ENCODE results near the gene LGR5. TPM values are rescaled to one million over a fixed set of nuclear protein-coding genes. Genes with fewer than 3 reads are reported as not detected.
"Not testable (repeated sequence)": the region's sequence is repeated elsewhere in the genome, so short reads cannot be mapped to it uniquely, and the experiment has no call there.

Gene LGR5
- total and polyA plus RNA-seq, 2 donors: 0.14 to 2.0 TPM

DNA sequence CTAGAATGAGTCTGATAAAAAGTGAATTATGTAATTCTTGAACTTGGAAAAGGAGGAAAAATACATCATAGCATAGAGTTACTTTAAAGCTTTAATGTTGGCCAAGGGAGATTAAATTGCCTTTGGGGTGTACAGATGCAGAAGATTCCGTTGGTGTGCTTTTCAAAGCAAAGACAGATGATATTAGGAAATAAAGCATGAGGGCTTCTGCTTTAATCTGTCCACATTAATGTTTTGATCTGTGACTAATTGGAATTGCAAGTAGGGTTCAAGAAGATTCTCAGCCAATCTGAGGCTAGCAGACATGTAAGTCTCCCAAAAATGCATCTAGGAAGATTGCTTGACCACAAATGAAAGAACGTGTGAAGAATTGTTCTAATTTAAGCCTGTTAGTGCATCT is 35.2 kb downstream of the LGR5 start:
- no peak for DNase-seq (ENCODE audit: extremely low spot score)
- Histone ChIP-seq H3K4me3 (ENCODE audit: low read depth, low read length) (no peak overlapping the region), H3K36me3 (ENCODE audit: insufficient read depth) (no peaks in the 10 kb centered on the region), H3K4me1 (ENCODE audit: insufficient read depth) (no peaks in the 10 kb centered on the region), H3K27ac (ENCODE audit: low read depth) (no peak overlapping the region)
- WGBS: 60% methylated on average over 2 of the region's 2 CpGs

DNA sequence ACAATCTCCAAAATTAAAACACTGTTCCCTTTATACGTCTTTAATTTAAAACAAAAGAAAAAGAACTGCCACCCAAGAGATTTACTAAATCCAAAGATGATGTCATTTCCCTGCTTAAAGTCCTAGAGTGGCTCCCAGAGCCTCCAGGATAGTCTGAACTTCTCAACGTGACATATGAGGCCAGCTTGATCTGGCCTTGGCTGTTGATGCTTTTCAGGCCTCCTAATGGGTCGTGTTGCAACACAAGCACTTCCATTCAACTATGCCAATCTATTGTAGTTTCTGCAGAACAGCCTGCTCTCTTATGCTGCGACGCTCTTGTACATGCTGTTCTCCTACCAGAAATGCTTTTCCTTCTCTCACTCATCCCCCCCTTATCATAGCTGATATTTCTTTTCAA is 35.7 kb downstream of the LGR5 start:
- Histone ChIP-seq H3K4me3 (ENCODE audit: low read depth, low read length) (no peak overlapping the region), H3K36me3 (ENCODE audit: insufficient read depth) (no peaks in the 10 kb centered on the region), H3K4me1 (ENCODE audit: insufficient read depth) (no peaks in the 10 kb centered on the region), H3K27ac (ENCODE audit: low read depth) (no peak overlapping the region)
- DNase-seq (ENCODE audit: extremely low spot score): no peak
- 68% methylated on average over 5 of the region's 5 CpGs for WGBS

DNA sequence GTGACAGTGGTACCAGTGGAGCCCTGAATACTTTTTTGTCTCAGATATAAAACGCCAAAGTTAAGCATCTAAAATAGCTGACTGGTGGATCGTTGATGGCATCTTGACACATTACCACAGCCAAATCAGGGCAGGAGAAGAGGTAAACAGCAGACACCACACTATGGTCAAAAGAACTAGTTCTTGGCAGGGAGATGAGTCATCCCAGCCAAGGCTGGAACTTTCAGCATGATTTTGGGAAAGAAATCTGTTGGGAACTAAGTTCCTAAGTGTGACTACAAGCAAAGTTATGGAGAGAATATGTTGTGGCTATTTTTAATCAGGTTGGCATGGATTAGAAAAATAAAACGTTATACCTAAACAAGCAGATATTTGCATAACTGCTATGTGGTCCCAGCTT is 36.9 kb downstream of the LGR5 start:
- H3K27ac ChIP-seq (ENCODE audit: low read depth): no peak overlapping the region
- DNase-seq (ENCODE audit: extremely low spot score): no peak
- no peak overlapping the region for H3K4me3 ChIP-seq (ENCODE audit: low read depth, low read length)
- H3K36me3 ChIP-seq (ENCODE audit: insufficient read depth): no peaks in the 10 kb centered on the region
- 65% methylated on average over 3 of the region's 3 CpGs for WGBS
- H3K4me1 ChIP-seq (ENCODE audit: insufficient read depth): no peaks in the 10 kb centered on the region

DNA sequence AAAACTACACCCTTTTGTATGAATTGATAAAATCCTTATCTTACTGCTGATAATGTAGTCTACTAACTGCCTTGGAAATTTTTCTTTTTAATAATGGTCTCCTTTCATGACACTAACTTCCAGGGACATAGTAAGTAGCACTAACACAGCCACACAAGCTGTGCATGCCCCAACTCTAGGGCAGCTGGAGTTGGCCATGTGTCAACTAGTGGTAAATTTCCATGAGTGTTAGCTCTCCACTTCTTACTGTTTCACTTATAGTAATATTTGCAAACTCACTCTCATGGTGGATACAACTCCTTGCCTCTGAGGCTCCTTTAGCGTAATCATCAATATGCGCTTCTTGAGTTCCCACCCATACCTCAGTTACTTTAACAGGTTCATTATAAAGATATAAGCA is 38.0 kb downstream of the LGR5 start:
- H3K4me3 ChIP-seq (ENCODE audit: low read depth, low read length): no peak overlapping the region
- DNase-seq (ENCODE audit: extremely low spot score): no peak
- no peak overlapping the region for H3K27ac ChIP-seq (ENCODE audit: low read depth)
- H3K4me1 ChIP-seq (ENCODE audit: insufficient read depth): no peaks in the 10 kb centered on the region
- no peaks in the 10 kb centered on the region for H3K36me3 ChIP-seq (ENCODE audit: insufficient read depth)
- 99% methylated on average over 2 of the region's 2 CpGs for WGBS

DNA sequence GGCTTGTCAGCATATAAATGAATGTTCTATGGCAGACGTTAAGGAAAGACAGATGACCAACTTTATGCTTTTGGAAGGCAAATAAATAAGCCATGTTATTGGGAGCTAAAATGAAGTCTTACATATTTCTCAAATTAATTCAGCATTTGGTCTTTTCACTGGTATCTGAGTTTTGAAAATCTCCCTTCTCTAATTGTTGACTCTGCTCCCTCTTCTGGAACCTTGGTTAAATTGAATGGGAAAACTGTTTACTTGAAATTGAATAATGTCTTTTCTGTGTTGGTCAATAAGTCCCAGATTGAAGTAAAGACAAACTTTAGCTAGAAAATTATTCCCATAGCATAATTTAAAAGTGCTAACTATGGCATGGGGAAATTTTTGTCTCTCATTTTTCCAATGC is 38.7 kb downstream of the LGR5 start:
- 56% methylated on average over 1 of the region's 1 CpG for WGBS
- H3K27ac ChIP-seq (ENCODE audit: low read depth): no peak overlapping the region
- H3K36me3 ChIP-seq (ENCODE audit: insufficient read depth): no peaks in the 10 kb centered on the region
- no peaks in the 10 kb centered on the region for H3K4me1 ChIP-seq (ENCODE audit: insufficient read depth)
- no peak overlapping the region for H3K4me3 ChIP-seq (ENCODE audit: low read depth, low read length)
- no peak for DNase-seq (ENCODE audit: extremely low spot score)

DNA sequence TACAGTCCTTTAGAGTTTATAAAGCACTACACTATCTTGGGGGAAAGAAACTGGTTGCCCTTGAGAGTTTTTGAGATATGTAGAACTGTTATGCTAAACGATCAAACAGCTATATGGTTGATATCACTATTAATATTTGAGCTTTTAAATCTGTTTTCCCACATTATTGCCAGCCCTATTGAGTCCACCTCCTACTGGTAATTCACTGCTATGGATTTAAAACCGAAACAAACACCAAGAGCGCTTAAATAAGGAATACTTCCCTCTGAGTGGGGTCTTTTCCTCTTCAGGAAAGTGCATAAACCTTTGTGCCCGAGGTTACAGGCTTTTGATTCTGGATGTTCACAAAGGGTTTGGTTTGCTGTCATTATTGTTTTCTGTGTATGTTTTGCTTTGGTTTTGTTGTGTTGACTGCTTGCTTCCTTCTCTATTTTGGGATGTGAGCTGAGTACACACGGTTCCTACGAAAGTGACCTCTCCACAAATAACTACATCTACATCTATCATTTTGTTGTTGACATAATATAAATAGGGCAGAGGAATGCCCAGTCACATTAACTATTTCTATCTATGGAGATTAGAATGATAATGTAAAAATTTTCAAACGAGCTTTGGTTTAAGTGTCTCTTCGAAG is 44.8 kb downstream of the LGR5 start:
- no peaks in the 10 kb centered on the region for H3K4me1 ChIP-seq (ENCODE audit: insufficient read depth)
- no peak overlapping the region for H3K27ac ChIP-seq (ENCODE audit: low read depth)
- H3K4me3 ChIP-seq (ENCODE audit: low read depth, low read length): no peak overlapping the region
- DNase-seq (ENCODE audit: extremely low spot score): no peak
- H3K36me3 ChIP-seq (ENCODE audit: insufficient read depth): no peaks in the 10 kb centered on the region
- 67% methylated on average over 8 of the region's 8 CpGs for WGBS

DNA sequence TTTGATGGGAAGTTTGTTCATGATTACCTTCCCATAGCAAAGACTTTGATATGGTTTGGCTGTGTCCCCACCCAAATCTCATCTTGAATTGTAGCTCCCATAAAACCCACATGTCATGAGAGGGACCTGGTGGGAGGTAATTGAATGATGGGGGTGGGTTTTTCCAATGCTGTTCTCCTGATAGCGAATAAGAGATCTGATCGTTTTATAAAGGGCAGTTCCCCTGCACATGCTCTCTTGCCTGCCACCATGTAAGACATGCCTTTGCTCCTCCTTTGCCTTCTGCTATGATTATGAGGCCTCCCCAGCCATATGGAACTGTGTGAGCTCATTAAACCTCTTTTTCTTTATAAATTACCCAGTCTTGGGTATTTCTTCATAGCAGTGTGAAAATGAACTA is 51.2 kb downstream of the LGR5 start:
- not testable (repeated sequence) for H3K27ac ChIP-seq (ENCODE audit: low read depth); DNase-seq (ENCODE audit: extremely low spot score); H3K4me1 ChIP-seq (ENCODE audit: insufficient read depth); H3K36me3 ChIP-seq (ENCODE audit: insufficient read depth); H3K4me3 ChIP-seq (ENCODE audit: low read depth, low read length)
- 92% methylated on average over 2 of the region's 2 CpGs for WGBS

DNA sequence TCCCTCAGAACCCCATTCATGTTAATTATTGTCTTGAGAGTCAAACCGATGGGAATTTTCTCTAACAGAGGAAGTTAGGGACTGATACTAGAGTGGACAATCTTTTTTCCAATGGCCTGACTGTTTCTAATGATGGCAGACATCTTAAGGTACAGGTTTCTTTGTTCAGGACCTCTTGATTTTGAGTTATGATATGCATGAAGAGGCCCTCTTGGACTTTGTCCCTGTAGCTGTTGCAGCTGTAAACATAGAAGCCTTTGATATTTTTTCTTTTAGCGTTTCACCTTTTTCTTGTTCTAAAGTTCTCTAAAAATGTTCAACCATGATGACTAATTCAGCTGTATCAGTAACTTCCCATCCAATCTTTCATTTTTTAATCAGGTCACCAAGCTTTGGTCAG is 53.0 kb downstream of the LGR5 start:
- no peak overlapping the region for H3K27ac ChIP-seq (ENCODE audit: low read depth)
- DNase-seq (ENCODE audit: extremely low spot score): no peak
- H3K4me3 ChIP-seq (ENCODE audit: low read depth, low read length): no peak overlapping the region
- H3K36me3 ChIP-seq (ENCODE audit: insufficient read depth): no peaks in the 10 kb centered on the region
- no peaks in the 10 kb centered on the region for H3K4me1 ChIP-seq (ENCODE audit: insufficient read depth)
- 88% methylated on average over 2 of the region's 2 CpGs for WGBS

DNA sequence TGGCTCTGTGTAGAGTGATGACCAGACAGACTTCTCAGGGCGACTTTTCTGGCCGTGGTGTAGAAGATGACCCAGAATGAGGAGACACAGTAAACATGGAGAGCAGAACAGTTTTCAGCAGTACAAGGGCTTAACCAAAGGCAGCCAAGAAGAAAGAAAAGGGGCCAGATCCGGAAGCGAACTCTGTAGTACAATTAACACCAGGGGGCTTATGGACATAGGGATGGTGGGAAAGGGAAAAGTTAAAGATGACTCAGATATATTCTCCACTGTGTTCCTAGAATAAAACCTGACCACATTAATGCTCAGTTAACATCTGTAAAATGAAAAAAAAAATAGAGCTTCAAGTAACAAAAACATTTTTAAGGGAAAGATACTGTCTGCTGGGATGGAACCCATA is 60.2 kb downstream of the LGR5 start:
- DNase-seq (ENCODE audit: extremely low spot score): no peak
- 93% methylated on average over 4 of the region's 4 CpGs for WGBS
- H3K4me3 ChIP-seq (ENCODE audit: low read depth, low read length): no peak overlapping the region
- no peaks in the 10 kb centered on the region for H3K4me1 ChIP-seq (ENCODE audit: insufficient read depth)
- no peaks in the 10 kb centered on the region for H3K36me3 ChIP-seq (ENCODE audit: insufficient read depth)
- no peak overlapping the region for H3K27ac ChIP-seq (ENCODE audit: low read depth)

DNA sequence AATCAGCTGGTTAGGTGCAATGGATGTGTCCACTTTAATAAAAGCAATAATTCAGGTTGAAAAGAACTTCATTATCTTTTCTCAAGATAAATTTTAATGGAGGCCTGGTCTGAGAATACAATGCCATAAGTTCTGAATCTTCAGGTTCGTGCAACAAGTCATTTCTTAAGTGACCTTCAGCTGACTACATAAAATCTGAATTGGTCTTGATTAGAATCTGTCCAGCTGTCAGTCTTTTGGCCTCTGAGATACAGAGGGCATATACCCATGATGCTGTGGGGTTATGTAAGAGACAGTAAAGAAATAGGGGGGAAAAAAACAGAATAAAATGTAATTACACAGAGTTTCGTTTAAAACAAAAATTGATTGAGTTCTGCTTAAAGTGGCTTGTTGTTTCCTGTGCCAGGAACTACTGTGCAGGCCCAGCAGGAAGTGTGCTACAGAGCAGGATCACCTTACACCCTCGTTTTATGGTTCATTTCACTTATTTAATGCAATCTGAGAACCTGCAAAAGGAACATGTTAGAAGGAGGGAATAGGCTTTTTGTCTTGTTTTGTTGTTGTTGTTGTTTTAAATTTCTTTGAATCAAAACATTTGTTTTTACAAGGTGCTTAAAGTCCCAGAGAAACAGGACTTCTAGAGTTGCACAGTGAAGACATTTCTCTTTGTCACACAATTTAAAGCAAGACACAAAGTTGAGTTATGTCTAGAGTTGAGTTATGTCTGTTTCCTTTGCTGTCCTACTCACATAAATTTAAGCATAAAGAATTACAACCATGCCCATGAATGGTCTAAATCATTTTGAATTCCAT is 64.2 kb downstream of the LGR5 start:
- Histone ChIP-seq H3K4me1 (ENCODE audit: insufficient read depth) (no peaks in the 10 kb centered on the region), H3K36me3 (ENCODE audit: insufficient read depth) (no peaks in the 10 kb centered on the region)
- DNase-seq (ENCODE audit: extremely low spot score): no peak

DNA sequence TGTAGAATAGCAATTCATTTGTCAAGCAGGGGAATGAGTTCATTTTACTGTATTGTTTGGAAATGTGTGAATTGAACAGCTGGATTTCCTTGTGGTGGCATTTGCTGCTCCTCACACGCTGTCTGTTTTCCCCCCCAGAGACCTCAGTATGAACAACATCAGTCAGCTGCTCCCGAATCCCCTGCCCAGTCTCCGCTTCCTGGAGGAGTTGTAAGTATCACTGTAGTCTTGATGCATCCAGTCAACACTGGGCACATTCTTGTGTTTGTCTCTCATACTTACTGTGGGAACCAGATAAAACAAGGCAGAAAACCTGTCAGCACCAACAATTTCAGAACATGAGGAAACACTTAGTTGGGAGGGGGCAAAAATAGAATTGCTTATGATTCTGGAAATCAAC is 64.9 kb downstream of the LGR5 start:
- no peak for DNase-seq (ENCODE audit: extremely low spot score)
- Histone ChIP-seq H3K4me1 (ENCODE audit: insufficient read depth) (no peaks in the 10 kb centered on the region), H3K4me3 (ENCODE audit: low read depth, low read length) (no peak overlapping the region), H3K27ac (ENCODE audit: low read depth) (no peak overlapping the region), H3K36me3 (ENCODE audit: insufficient read depth) (no peaks in the 10 kb centered on the region)
- WGBS: 37% methylated on average over 3 of the region's 3 CpGs

More for the DNA sequence above, 64.2 kb downstream of the LGR5 start:
- Histone ChIP-seq H3K4me3 (ENCODE audit: low read depth, low read length) (no peak overlapping the region), H3K27ac (ENCODE audit: low read depth) (no peak overlapping the region)
- WGBS: 27% methylated on average over 3 of the region's 3 CpGs

DNA sequence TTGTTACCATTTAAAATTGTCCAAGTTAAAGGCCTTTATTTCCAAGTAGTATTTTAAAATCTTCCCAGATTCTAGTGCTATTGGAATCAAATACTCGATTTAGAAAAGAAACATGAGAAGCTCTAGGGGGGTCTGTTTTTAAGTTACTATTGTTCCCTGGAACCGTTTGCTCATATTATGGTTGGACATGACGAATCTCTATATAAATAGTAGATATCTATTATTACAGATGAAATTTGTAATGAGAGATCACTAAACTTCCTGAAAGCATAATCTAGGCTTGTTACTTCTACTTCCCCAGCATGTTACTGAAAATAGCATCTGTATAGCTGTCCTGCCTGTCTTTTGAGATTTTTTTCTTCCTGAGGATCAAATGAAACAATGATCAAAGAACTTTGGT is 70.1 kb downstream of the LGR5 start:
- H3K4me1 ChIP-seq (ENCODE audit: insufficient read depth): no peaks in the 10 kb centered on the region
- no peak overlapping the region for H3K27ac ChIP-seq (ENCODE audit: low read depth)
- WGBS: 58% methylated on average over 3 of the region's 3 CpGs
- no peak for DNase-seq (ENCODE audit: extremely low spot score)
- H3K4me3 ChIP-seq (ENCODE audit: low read depth, low read length): no peak overlapping the region
- H3K36me3 ChIP-seq (ENCODE audit: insufficient read depth): no peaks in the 10 kb centered on the region

DNA sequence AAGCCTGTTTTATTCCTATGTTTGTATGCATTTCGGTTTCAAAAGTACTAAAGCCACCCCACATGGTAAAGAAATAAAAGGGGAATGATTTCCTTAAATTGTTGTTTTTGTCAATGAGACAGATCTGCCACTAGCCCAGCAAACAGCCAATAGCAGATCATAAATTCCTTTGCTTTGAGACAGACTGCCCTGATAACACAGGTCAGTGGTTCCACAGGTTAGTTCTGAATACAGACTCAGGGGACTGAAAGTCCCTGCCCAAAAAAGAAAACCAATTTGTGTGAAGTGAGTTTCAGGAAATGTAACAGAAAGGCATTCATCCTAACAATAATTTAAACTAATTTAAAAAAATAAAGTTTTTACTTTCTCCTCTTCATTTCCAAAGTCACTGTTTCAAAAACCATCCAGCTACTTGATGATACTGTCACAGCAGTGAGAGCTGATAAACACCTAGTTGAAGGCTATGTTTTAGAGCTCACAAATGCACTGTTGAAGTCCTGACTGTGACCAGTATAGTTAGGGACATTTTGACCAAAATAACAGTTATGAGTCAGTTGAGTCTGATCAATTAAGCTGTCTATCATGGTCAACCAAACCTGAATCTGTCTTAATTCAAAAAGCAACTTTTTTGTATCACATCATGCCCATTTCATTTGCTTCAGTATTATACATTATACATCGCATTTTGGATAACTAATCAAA is 77.7 kb downstream of the LGR5 start:
- Histone ChIP-seq H3K4me1 (ENCODE audit: insufficient read depth) (no peaks in the 10 kb centered on the region), H3K36me3 (ENCODE audit: insufficient read depth) (no peaks in the 10 kb centered on the region), H3K27ac (ENCODE audit: low read depth) (no peak overlapping the region), H3K4me3 (ENCODE audit: low read depth, low read length) (no peak overlapping the region)
- no peak for DNase-seq (ENCODE audit: extremely low spot score)
- 56% methylated on average over 2 of the region's 2 CpGs for WGBS

DNA sequence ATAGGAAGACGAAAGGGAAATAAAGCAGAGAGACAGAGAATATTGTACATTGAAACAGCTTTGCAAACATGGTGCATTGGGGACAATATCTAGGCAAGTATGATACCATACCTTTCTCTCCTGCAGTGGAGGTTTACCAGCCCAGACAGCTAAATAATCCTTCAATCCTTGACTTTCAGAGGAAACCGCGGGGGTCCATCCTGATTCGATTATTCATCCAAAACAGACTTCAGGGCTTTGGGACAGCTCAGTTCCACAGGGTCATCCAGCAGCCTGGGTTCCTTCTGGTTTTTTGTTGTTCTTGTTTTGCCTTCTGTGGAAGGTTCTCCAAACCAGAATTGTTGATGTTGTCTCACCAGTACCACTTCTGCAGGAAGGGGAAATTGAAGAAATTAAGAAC is 81.5 kb downstream of the LGR5 start:
- Histone ChIP-seq H3K4me3 (ENCODE audit: low read depth, low read length) (no peak overlapping the region), H3K4me1 (ENCODE audit: insufficient read depth) (no peaks in the 10 kb centered on the region), H3K27ac (ENCODE audit: low read depth) (no peak overlapping the region), H3K36me3 (ENCODE audit: insufficient read depth) (no peaks in the 10 kb centered on the region)
- DNase-seq (ENCODE audit: extremely low spot score): no peak
- WGBS: 81% methylated on average over 4 of the region's 4 CpGs

Measured in urinary bladder (tissue), 4 donors.